Fibroblast of skin of right quadriceps (primary cell): ENCODE data around the gene LCA5L.
"Not testable (repeated sequence)": the region's sequence is repeated elsewhere in the genome, so short reads cannot be mapped to it uniquely, and the experiment has no call there.

Experiments used
- DNase-seq: peaks from one replicate; pipeline ENCODE4 v3.0.0-alpha.2; 2013

Gene LCA5L

GRCh38 chr21:39386899-39387298 is 58.7 kb downstream of the LCA5L start:
- DNase-seq: no peak

- peak; percentile 29 for DNase-seq
Measured at GRCh38 chr21:39386194-39386593, 59.4 kb downstream of the LCA5L start.

- peak; percentile 82 for DNase-seq
Measured at GRCh38 chr21:39385299-39386145, 60.1 kb downstream of the LCA5L start.

GRCh38 chr21:39384674-39385298 is 60.8 kb downstream of the LCA5L start:
- no peak for DNase-seq

- not testable (repeated sequence) for DNase-seq
Measured at GRCh38 chr21:39382096-39382495, 63.5 kb downstream of the LCA5L start.

- DNase-seq: no peak
Measured at GRCh38 chr21:39381009-39381408, 64.6 kb downstream of the LCA5L start.

GRCh38 chr21:39379986-39380891 is 65.3 kb downstream of the LCA5L start:
- peak; percentile 96 for DNase-seq

GRCh38 chr21:39377444-39378050 is 68.0 kb downstream of the LCA5L start:
- no peak for DNase-seq

- no peak for DNase-seq
Measured at GRCh38 chr21:39375446-39375845, 70.1 kb downstream of the LCA5L start.

GRCh38 chr21:39374046-39374445 is 71.5 kb downstream of the LCA5L start:
- DNase-seq: no peak

GRCh38 chr21:39373634-39374033 is 71.9 kb downstream of the LCA5L start:
- DNase-seq: peak; percentile 38

- not testable (repeated sequence) for DNase-seq
Measured at GRCh38 chr21:39369896-39370288, 75.7 kb downstream of the LCA5L start.

- DNase-seq: no peak
Measured at GRCh38 chr21:39367783-39368182, 77.8 kb downstream of the LCA5L start.

GRCh38 chr21:39366563-39366962 is 79.0 kb downstream of the LCA5L start:
- no peak for DNase-seq

GRCh38 chr21:39364949-39365348 is 80.6 kb downstream of the LCA5L start:
- DNase-seq: no peak

GRCh38 chr21:39363607-39364555 is 81.7 kb downstream of the LCA5L start:
- no peak for DNase-seq

GRCh38 chr21:39362733-39363132 is 82.8 kb downstream of the LCA5L start:
- no peak for DNase-seq

GRCh38 chr21:39359382-39359781 is 86.2 kb downstream of the LCA5L start:
- DNase-seq: no peak
